Panc1 (cell line): Measurements from ENCODE around the gene TBL1Y. TPM values are rescaled to one million over a fixed set of nuclear protein-coding genes. Genes with fewer than 3 reads are reported as not detected.

Source experiments
- ATAC-seq: fragments of 200-7000 bp; cut with Tn5 transposase; 2 replicates; pipeline ENCODE4 v1.9.1; 2020; ENCODE audit warnings: mild to moderate bottlenecking, moderate library complexity
- BruUV-seq: library from RNA; stranded (reverse); fragments of 400-500 nt; replicated peaks from 2 replicates; lab custom pipeline; 2021; lab: Mats Ljungman, UMichigan
- CTCF ChIA-PET: fragments of 300-600 bp; sonication (Branson Sonifier 250); formaldehyde crosslinking; loops from one replicate; lab custom pipeline; 2022; ENCODE audit warnings: antibody characterized with exemption; lab: Charles Lee
- POLR2A ChIA-PET: fragments of 300-600 bp; sonication (Branson Sonifier 250); formaldehyde crosslinking; loops from one replicate; lab custom pipeline; 2022; ENCODE audit warnings: antibody characterized with exemption; lab: Charles Lee
- DNase-seq: peaks from one replicate; pipeline ENCODE4 v3.0.0-alpha.2; 2010; ENCODE audit warnings: low read depth, low spot score
- H3K27ac ChIP-seq: 2 replicates; pipeline ENCODE4 v1.5.1; 2011; ENCODE audit warnings: mild to moderate bottlenecking, low read length, inconsistent platforms
- H3K27me3 ChIP-seq: fragments of 200-500 bp; sonication (Bioruptor generic); 2 replicates; pipeline ENCODE4 v1.6.0; 2014; ENCODE audit warnings: low read length, inconsistent platforms; ENCODE audit not compliant: control insufficient read depth, insufficient read depth
- H3K36me3 ChIP-seq: fragments of 200-500 bp; sonication (Bioruptor generic); 2 replicates; pipeline ENCODE4 v1.5.1; 2014; ENCODE audit warnings: inconsistent platforms, mild to moderate bottlenecking, low read length, moderate library complexity; ENCODE audit not compliant: control insufficient read depth, insufficient read depth
- H3K4me1 ChIP-seq: 2 replicates; pipeline ENCODE4 v1.5.1; 2011; ENCODE audit warnings: inconsistent platforms, mild to moderate bottlenecking, low read length, moderate library complexity; ENCODE audit not compliant: control insufficient read depth, insufficient read depth
- H3K4me3 ChIP-seq, 2 experiments: 2 replicates each; pipeline ENCODE4 v1.5.1; 2011 to 2012; ENCODE audit warnings: low read depth in 2 of 2, low read length in 2 of 2, mild to moderate bottlenecking in 2 of 2, inconsistent platforms in 1 of 2, moderate library complexity in 1 of 2
- H3K9me3 ChIP-seq: fragments of 200-500 bp; sonication (Bioruptor generic); 2 replicates; pipeline ENCODE4 v1.5.1; 2014; ENCODE audit warnings: low read depth, mild to moderate bottlenecking, inconsistent platforms, low read length, moderate library complexity; ENCODE audit not compliant: control insufficient read depth, insufficient read depth
- POLR2AphosphoS5 ChIP-seq: IDR thresholded peaks from 2 replicates; pipeline ENCODE4 v1.6.1; 2012; ENCODE audit warnings: mild to moderate bottlenecking, low read depth, low read length, moderate library complexity
- SIN3A ChIP-seq: IDR thresholded peaks from 2 replicates; pipeline ENCODE4 v1.6.1; 2012; ENCODE audit warnings: low read depth, mild to moderate bottlenecking, low read length, moderate library complexity, borderline replicate concordance; ENCODE audit not compliant: insufficient read depth
- TCF7L2 ChIP-seq: IDR thresholded peaks from 2 replicates; pipeline ENCODE4 v1.6.1; 2011; ENCODE audit warnings: mild to moderate bottlenecking, low read depth, low read length, inconsistent platforms
- in situ Hi-C: cut with HindIII; loops from 2 replicates; pipeline ENCODE4 v1.10.0; 2016; ENCODE audit warnings: low sequenced_read_pairs, low pct_unique_long_range_greater_than_20kb
- intact Hi-C: fragments of 100-400 bp; cut with micrococcal nuclease; formaldehyde crosslinking; loops from one replicate; pipeline ENCODE4 v1.10.0; 2022; ENCODE audit not compliant: unreplicated experiment
- total RNA-seq: library from RNA; stranded (reverse); gene quantifications from one replicate; pipeline ENCODE4 v1.2.1, GENCODE V29; 2021; ENCODE audit not compliant: unreplicated experiment
- TF ChIP-seq, protein P1 (sequence below): fragments of 450-650 bp; IDR thresholded peaks from 2 replicates; pipeline ENCODE4 v1.5.1; 2017; ENCODE audit warnings: mild to moderate bottlenecking
- TF ChIP-seq, protein P2 (sequence below), 2 experiments: IDR thresholded peaks; 2 replicates each; pipeline ENCODE4 v1.6.1; 2011 to 2012; ENCODE audit warnings: low read depth in 2 of 2, control low read depth in 1 of 2, low read length in 1 of 2, mild to moderate bottlenecking in 1 of 2, moderate library complexity in 1 of 2; ENCODE audit not compliant: insufficient read depth in 1 of 2

Gene TBL1Y
- total RNA-seq, 1 experiment from 2014 or later = not detected

DNA sequence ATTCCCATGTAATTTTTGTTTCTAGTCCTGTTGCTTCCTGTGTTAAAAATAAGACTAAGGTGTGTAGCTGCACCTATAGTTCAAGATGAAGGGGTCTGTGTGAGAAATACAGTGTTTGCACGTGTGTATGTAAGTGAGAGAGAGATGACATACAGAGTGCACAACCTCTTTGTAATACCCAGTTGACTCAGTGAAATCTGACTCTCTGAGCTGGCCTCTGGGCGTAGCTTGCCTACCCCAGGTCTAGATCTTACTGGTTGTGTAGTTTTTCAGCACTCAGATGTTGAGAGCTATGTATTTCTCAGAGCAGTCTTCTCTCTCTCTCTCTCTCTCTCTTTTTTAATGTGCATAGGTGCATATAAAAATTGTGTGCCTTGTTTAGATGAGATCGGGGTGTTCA, 56.0 kb downstream of the TBL1Y start:
- H3K27ac ChIP-seq = no peak overlapping the region
- no peaks in the 10 kb centered on the region for H3K4me1 ChIP-seq
- intact Hi-C loops (no loop called here), in situ Hi-C loops (no loop called here)
- no peak overlapping the region for H3K4me3 ChIP-seq
- H3K27me3 ChIP-seq = no peaks in the 10 kb centered on the region
- TF ChIP-seq TCF7L2 = no peak
- TF ChIP-seq SIN3A = no peak
- TF ChIP-seq POLR2AphosphoS5 = no peak
- TF ChIP-seq, protein P1, sequence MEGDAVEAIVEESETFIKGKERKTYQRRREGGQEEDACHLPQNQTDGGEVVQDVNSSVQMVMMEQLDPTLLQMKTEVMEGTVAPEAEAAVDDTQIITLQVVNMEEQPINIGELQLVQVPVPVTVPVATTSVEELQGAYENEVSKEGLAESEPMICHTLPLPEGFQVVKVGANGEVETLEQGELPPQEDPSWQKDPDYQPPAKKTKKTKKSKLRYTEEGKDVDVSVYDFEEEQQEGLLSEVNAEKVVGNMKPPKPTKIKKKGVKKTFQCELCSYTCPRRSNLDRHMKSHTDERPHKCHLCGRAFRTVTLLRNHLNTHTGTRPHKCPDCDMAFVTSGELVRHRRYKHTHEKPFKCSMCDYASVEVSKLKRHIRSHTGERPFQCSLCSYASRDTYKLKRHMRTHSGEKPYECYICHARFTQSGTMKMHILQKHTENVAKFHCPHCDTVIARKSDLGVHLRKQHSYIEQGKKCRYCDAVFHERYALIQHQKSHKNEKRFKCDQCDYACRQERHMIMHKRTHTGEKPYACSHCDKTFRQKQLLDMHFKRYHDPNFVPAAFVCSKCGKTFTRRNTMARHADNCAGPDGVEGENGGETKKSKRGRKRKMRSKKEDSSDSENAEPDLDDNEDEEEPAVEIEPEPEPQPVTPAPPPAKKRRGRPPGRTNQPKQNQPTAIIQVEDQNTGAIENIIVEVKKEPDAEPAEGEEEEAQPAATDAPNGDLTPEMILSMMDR = no peak
- TF ChIP-seq, protein P2, sequence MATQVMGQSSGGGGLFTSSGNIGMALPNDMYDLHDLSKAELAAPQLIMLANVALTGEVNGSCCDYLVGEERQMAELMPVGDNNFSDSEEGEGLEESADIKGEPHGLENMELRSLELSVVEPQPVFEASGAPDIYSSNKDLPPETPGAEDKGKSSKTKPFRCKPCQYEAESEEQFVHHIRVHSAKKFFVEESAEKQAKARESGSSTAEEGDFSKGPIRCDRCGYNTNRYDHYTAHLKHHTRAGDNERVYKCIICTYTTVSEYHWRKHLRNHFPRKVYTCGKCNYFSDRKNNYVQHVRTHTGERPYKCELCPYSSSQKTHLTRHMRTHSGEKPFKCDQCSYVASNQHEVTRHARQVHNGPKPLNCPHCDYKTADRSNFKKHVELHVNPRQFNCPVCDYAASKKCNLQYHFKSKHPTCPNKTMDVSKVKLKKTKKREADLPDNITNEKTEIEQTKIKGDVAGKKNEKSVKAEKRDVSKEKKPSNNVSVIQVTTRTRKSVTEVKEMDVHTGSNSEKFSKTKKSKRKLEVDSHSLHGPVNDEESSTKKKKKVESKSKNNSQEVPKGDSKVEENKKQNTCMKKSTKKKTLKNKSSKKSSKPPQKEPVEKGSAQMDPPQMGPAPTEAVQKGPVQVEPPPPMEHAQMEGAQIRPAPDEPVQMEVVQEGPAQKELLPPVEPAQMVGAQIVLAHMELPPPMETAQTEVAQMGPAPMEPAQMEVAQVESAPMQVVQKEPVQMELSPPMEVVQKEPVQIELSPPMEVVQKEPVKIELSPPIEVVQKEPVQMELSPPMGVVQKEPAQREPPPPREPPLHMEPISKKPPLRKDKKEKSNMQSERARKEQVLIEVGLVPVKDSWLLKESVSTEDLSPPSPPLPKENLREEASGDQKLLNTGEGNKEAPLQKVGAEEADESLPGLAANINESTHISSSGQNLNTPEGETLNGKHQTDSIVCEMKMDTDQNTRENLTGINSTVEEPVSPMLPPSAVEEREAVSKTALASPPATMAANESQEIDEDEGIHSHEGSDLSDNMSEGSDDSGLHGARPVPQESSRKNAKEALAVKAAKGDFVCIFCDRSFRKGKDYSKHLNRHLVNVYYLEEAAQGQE (IDR thresholded peaks at IDR 0.05; ENCODE audit: insufficient read depth in 1 of 2, low read depth in 2 of 2, low read length in 1 of 2) = no peak
- no peaks in the 10 kb centered on the region for H3K9me3 ChIP-seq
- POLR2A ChIA-PET = no interaction called here
- CTCF ChIA-PET = no interaction called here
- H3K36me3 ChIP-seq = no peaks in the 10 kb centered on the region
- no peak for DNase-seq
- ATAC-seq = no peak
- BruUV-seq = no TSS peak

DNA sequence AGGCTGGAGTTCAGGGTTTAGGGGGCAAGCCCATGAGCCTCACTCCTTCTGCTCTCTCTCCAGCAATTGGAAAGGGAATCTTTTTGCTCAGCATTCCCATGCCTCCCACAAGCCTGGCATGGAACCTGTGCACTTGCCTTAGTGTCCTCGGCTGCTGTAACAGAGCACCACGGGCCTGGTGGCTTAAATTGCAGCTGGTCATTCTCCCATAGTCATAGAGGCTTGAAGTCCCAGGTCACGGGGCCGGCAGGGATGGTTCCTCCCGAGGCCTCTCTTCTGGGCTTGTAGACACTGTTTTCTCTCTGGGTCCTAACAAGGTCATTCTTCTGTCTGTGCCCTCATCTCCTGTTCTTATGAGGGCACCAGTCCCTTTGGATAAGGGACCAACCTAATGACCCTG, 57.2 kb downstream of the TBL1Y start:
- BruUV-seq = no TSS peak

More for the DNA sequence above, 57.2 kb downstream of the TBL1Y start:
- ChIA-PET POLR2A (no interaction called here), CTCF (no interaction called here)
- DNase-seq (no peak), ATAC-seq (no peak)
- intact Hi-C loops (no loop called here), in situ Hi-C loops (no loop called here)
- no peak overlapping the region for H3K27ac ChIP-seq
- H3K9me3 ChIP-seq = no peaks in the 10 kb centered on the region
- H3K27me3 ChIP-seq = no peaks in the 10 kb centered on the region
- H3K36me3 ChIP-seq = no peaks in the 10 kb centered on the region
- H3K4me1 ChIP-seq = no peaks in the 10 kb centered on the region
- no peak overlapping the region for H3K4me3 ChIP-seq
- TF ChIP-seq TCF7L2 (no peak), POLR2AphosphoS5 (no peak), SIN3A (no peak)
- TF ChIP-seq, protein P2 (IDR thresholded peaks at IDR 0.05; ENCODE audit: insufficient read depth in 1 of 2, low read depth in 2 of 2, low read length in 1 of 2) = no peak
- TF ChIP-seq, protein P1 = no peak
